Smooth muscle cell (in vitro differentiated cells): ENCODE data around the gene SPAG17. TPM values are rescaled to one million over a fixed set of nuclear protein-coding genes. Genes with fewer than 3 reads are reported as not detected.

ENCODE experiments used
- DNase-seq: peaks from one replicate; lab custom pipeline; 2025; ENCODE audit not compliant: unreplicated experiment; lab: John Stamatoyannopoulos, UW
- H2AFZ ChIP-seq: fragments of 200-600 bp; sonication (generic); 2 replicates; pipeline ENCODE4 v1.6.0; 2016; ENCODE audit warnings: antibody characterized with exemption, low read depth, mild to moderate bottlenecking
- H3F3A ChIP-seq: fragments of 200-600 bp; sonication (generic); 2 replicates; pipeline ENCODE4 v1.6.0; 2017; ENCODE audit warnings: antibody characterized with exemption, low read depth
- H3K27ac ChIP-seq: fragments of 200-600 bp; sonication (generic); 2 replicates; pipeline ENCODE4 v1.5.1; 2016; ENCODE audit warnings: low read depth, mild to moderate bottlenecking
- H3K27me3 ChIP-seq: fragments of 200-600 bp; sonication (generic); 2 replicates; pipeline ENCODE4 v1.6.1; 2016; ENCODE audit warnings: low read depth, mild to moderate bottlenecking
- H3K36me3 ChIP-seq: fragments of 200-600 bp; sonication (generic); 2 replicates; pipeline ENCODE4 v1.5.1; 2016; ENCODE audit warnings: low read depth
- H3K4me1 ChIP-seq: fragments of 200-600 bp; sonication (generic); 2 replicates; pipeline ENCODE4 v1.5.1; 2016; ENCODE audit warnings: low read depth
- H3K4me2 ChIP-seq: fragments of 200-600 bp; sonication (generic); 2 replicates; pipeline ENCODE4 v1.6.0; 2016; ENCODE audit warnings: mild to moderate bottlenecking
- H3K4me3 ChIP-seq: fragments of 200-600 bp; sonication (generic); 2 replicates; pipeline ENCODE4 v1.5.1; 2016; ENCODE audit warnings: mild to moderate bottlenecking
- H3K79me2 ChIP-seq: fragments of 200-600 bp; sonication (generic); 2 replicates; pipeline ENCODE4 v1.6.0; 2016; ENCODE audit warnings: low read depth, mild to moderate bottlenecking
- H3K9ac ChIP-seq: fragments of 200-600 bp; sonication (generic); 2 replicates; pipeline ENCODE4 v1.6.0; 2016; ENCODE audit warnings: low read depth
- H3K9me3 ChIP-seq: fragments of 200-600 bp; sonication (generic); replicated peaks from 2 replicates; pipeline ENCODE4 v1.5.1; 2016; ENCODE audit warnings: low read depth
- H4K20me1 ChIP-seq: fragments of 200-600 bp; sonication (generic); 2 replicates; pipeline ENCODE4 v1.6.0; 2016; ENCODE audit warnings: low read depth
- CTCF ChIP-seq: fragments of 200-600 bp; sonication (generic); IDR thresholded peaks from 2 replicates; pipeline ENCODE4 v1.5.1; 2017; ENCODE audit warnings: borderline replicate concordance, mild to moderate bottlenecking, antibody characterized with exemption; ENCODE audit not compliant: insufficient read depth, poor library complexity, severe bottlenecking
- WGBS: methylation state at CpG from one replicate; pipeline ENCODE4 v1.1.7; 2016; ENCODE audit warnings: low lambda C conversion rate; 5-methylcytosine and 5-hydroxymethylcytosine counted together
- polyA plus RNA-seq: library from polyadenylated mRNA; unstranded; fragments of >200 nt; fragmentation: Nextera tagmentation; extraction: Ambion mirVana; gene quantifications from 2 replicates; pipeline ENCODE4 v1.2.1, GENCODE V29; 2016
- total RNA-seq: library from RNA; depleted of rRNA; stranded (reverse); fragments of >200 nt; gene quantifications from 2 replicates; pipeline ENCODE4 v1.2.3, GENCODE V29; 2014

The SPAG17 gene
- total and polyA plus RNA-seq, 2 experiments from 2014 or later: 1.1 to 11.1 TPM

- no peak overlapping the region for H3K27ac ChIP-seq
- no peaks in the 10 kb centered on the region for H4K20me1 ChIP-seq
- WGBS: 92% methylated on average over 2 of the region's 2 CpGs
- H3K79me2 ChIP-seq: no peaks in the 10 kb centered on the region
- no peaks in the 10 kb centered on the region for H3K9me3 ChIP-seq
- no peak overlapping the region for H3K4me2 ChIP-seq
- peaks cover 12% of the 10 kb centered on the region for H3F3A ChIP-seq
- no peak overlapping the region for H3K4me3 ChIP-seq
- no peak overlapping the region for H2AFZ ChIP-seq
- no peak for TF ChIP-seq CTCF
- H3K36me3 ChIP-seq: no peaks in the 10 kb centered on the region
- no peaks in the 10 kb centered on the region for H3K27me3 ChIP-seq
- no peak overlapping the region for H3K9ac ChIP-seq
- no peak for DNase-seq
- no peaks in the 10 kb centered on the region for H3K4me1 ChIP-seq
Measured at GRCh38 chr1:118143831-118144230, 41.2 kb downstream of the SPAG17 start.

GRCh38 chr1:118143121-118143520 lies 41.9 kb downstream of the SPAG17 start:
- Histone ChIP-seq H2AFZ (no peak overlapping the region), H4K20me1 (no peaks in the 10 kb centered on the region), H3K27me3 (no peaks in the 10 kb centered on the region), H3K9me3 (no peaks in the 10 kb centered on the region), H3K9ac (no peak overlapping the region), H3K36me3 (no peaks in the 10 kb centered on the region), H3K79me2 (no peaks in the 10 kb centered on the region), H3K4me3 (no peak overlapping the region), H3K4me1 (no peaks in the 10 kb centered on the region), H3K4me2 (no peak overlapping the region), H3K27ac (no peak overlapping the region), H3F3A (peaks cover 5% of the 10 kb centered on the region)
- WGBS: 89% methylated on average over 1 of the region's 1 CpG
- no peak for TF ChIP-seq CTCF
- DNase-seq: no peak

- no peak overlapping the region for H3K4me3 ChIP-seq
- DNase-seq: no peak
- no peaks in the 10 kb centered on the region for H3K79me2 ChIP-seq
- H3K27ac ChIP-seq: no peak overlapping the region
- no peaks in the 10 kb centered on the region for H4K20me1 ChIP-seq
- H3F3A ChIP-seq: no peaks in the 10 kb centered on the region
- no peaks in the 10 kb centered on the region for H3K27me3 ChIP-seq
- H3K36me3 ChIP-seq: no peaks in the 10 kb centered on the region
- no peaks in the 10 kb centered on the region for H3K9me3 ChIP-seq
- H3K4me1 ChIP-seq: no peaks in the 10 kb centered on the region
- no peak for TF ChIP-seq CTCF
- WGBS: 76% methylated on average over 3 of the region's 3 CpGs
- H3K9ac ChIP-seq: no peak overlapping the region
- H3K4me2 ChIP-seq: no peak overlapping the region
- no peak overlapping the region for H2AFZ ChIP-seq
Measured at GRCh38 chr1:118142546-118142945, 42.5 kb downstream of the SPAG17 start.

GRCh38 chr1:118137900-118138299 lies 47.1 kb downstream of the SPAG17 start:
- WGBS: 98% methylated on average over 3 of the region's 3 CpGs
- Histone ChIP-seq H3K9me3 (no peaks in the 10 kb centered on the region), H4K20me1 (no peaks in the 10 kb centered on the region), H3K9ac (no peak overlapping the region), H3K4me3 (no peak overlapping the region), H3K4me2 (no peak overlapping the region), H2AFZ (no peak overlapping the region), H3K27me3 (no peaks in the 10 kb centered on the region), H3K4me1 (no peaks in the 10 kb centered on the region), H3F3A (peaks cover 16% of the 10 kb centered on the region), H3K27ac (no peak overlapping the region), H3K79me2 (no peaks in the 10 kb centered on the region), H3K36me3 (no peaks in the 10 kb centered on the region)
- no peak for DNase-seq
- no peak for TF ChIP-seq CTCF
